WTC11 (cell line): ENCODE measurements around the gene SOX18. TPM values are rescaled to one million over a fixed set of nuclear protein-coding genes. Genes with fewer than 3 reads are reported as not detected.
A peak's percentile ranks its signal among the peaks of the same experiment; 100 is the strongest.

ENCODE experiments used
- ATAC-seq: fragments of 200-7000 bp; cut with Tn5 transposase; 2 replicates; pipeline ENCODE4 v1.10.0; 2021; ENCODE audit warnings: mild to moderate bottlenecking, moderate library complexity
- CTCF ChIA-PET: fragments of 300-600 bp; sonication (Branson Sonifier 250); formaldehyde crosslinking; loops from one replicate; lab custom pipeline; 2021; ENCODE audit warnings: antibody characterized with exemption; lab: Charles Lee
- POLR2A ChIA-PET: fragments of 350-600 bp; sonication (Branson Sonifier 250); formaldehyde crosslinking; loops from one replicate; lab custom pipeline; 2021; ENCODE audit warnings: antibody characterized with exemption; lab: Charles Lee
- DNase-seq: peaks from one replicate; pipeline ENCODE4 v3.0.0; 2021; ENCODE audit warnings: low spot score
- H3K27ac Mint-ChIP-seq: 2 replicates; pipeline ENCODE4 v1.8.0; 2021; ENCODE audit warnings: mixed read lengths
- H3K27me3 Mint-ChIP-seq: 2 replicates; pipeline ENCODE4 v1.8.0; 2021; ENCODE audit warnings: low read depth, mild to moderate bottlenecking, moderate library complexity, mixed read lengths
- H3K36me3 Mint-ChIP-seq: 2 replicates; pipeline ENCODE4 v1.8.0; 2021; ENCODE audit warnings: mixed read lengths
- H3K4me1 Mint-ChIP-seq: 2 replicates; pipeline ENCODE4 v1.8.0; 2022; ENCODE audit warnings: mixed read lengths
- H3K4me3 Mint-ChIP-seq: 2 replicates; pipeline ENCODE4 v1.8.0; 2021; ENCODE audit warnings: mild to moderate bottlenecking, moderate library complexity, mixed read lengths
- H3K9me3 Mint-ChIP-seq: 2 replicates; pipeline ENCODE4 v1.8.0; 2021; ENCODE audit warnings: mixed read lengths
- ATF1 ChIP-seq: sonication (generic); formaldehyde crosslinking; IDR thresholded peaks from 2 replicates; pipeline ENCODE4 v1.8.1; 2023; ENCODE audit warnings: mild to moderate bottlenecking, moderate library complexity, missing genetic modification reagents
- ETV6 ChIP-seq: sonication (generic); formaldehyde crosslinking; IDR thresholded peaks from 2 replicates; pipeline ENCODE4 v1.8.1; 2022; ENCODE audit warnings: mild to moderate bottlenecking, missing genetic modification reagents
- HMGA2 ChIP-seq: fragments of 250-450 bp; sonication (Bioruptor Pico); IDR thresholded peaks from 2 replicates; pipeline ENCODE4 v1.4.0; 2021; ENCODE audit warnings: mild to moderate bottlenecking, moderate library complexity
- ZNF396 ChIP-seq: fragments of 250-450 bp; sonication (Bioruptor Pico); IDR thresholded peaks from 2 replicates; pipeline ENCODE4 v1.8.0; 2021; ENCODE audit warnings: mild to moderate bottlenecking, moderate library complexity, borderline replicate concordance
- total RNA-seq: library from RNA; stranded (reverse); gene quantifications from 3 replicates; pipeline ENCODE4 v1.2.3, GENCODE V29; 2021
- TF ChIP-seq, protein P1 (sequence below): sonication (generic); formaldehyde crosslinking; IDR thresholded peaks from 2 replicates; pipeline ENCODE4 v1.8.1; 2023; ENCODE audit warnings: mild to moderate bottlenecking, missing genetic modification reagents
- TF ChIP-seq, protein P2 (sequence below): sonication (generic); formaldehyde crosslinking; conservative IDR thresholded peaks from 2 replicates; pipeline ENCODE4 v1.8.1; 2022; ENCODE audit warnings: mild to moderate bottlenecking, missing genetic modification reagents
- TF ChIP-seq, protein P3 (sequence below): fragments of 250-450 bp; sonication (Bioruptor Pico); IDR thresholded peaks from 2 replicates; pipeline ENCODE4 v1.9.0; 2021; ENCODE audit warnings: mild to moderate bottlenecking, borderline replicate concordance
- TF ChIP-seq, protein P4 (sequence below): fragments of 250-450 bp; sonication (Bioruptor Pico); IDR thresholded peaks from 2 replicates; pipeline ENCODE4 v2.1.2; 2022; ENCODE audit warnings: mild to moderate bottlenecking, moderate library complexity
- TF ChIP-seq, protein P5 (sequence below): fragments of 200-600 bp; IDR thresholded peaks from 2 replicates; pipeline ENCODE4 v1.8.0; 2022; ENCODE audit warnings: antibody characterized with exemption
- TF ChIP-seq, protein P6 (sequence below): sonication (generic); formaldehyde crosslinking; IDR thresholded peaks from 2 replicates; pipeline ENCODE4 v1.8.0; 2022; ENCODE audit warnings: missing genetic modification reagents
- TF ChIP-seq, protein P7 (sequence below): sonication (generic); formaldehyde crosslinking; IDR thresholded peaks from 2 replicates; pipeline ENCODE4 v1.8.1; 2023; ENCODE audit warnings: mild to moderate bottlenecking, moderate library complexity, missing genetic modification reagents
- TF ChIP-seq, protein P8 (sequence below): sonication (generic); formaldehyde crosslinking; IDR thresholded peaks from 2 replicates; pipeline ENCODE4 v1.8.1; 2022; ENCODE audit warnings: mild to moderate bottlenecking, missing genetic modification reagents, moderate library complexity, borderline replicate concordance

Gene SOX18
- total RNA-seq, 1 experiment from 2014 or later, result 0.81 TPM

DNA sequence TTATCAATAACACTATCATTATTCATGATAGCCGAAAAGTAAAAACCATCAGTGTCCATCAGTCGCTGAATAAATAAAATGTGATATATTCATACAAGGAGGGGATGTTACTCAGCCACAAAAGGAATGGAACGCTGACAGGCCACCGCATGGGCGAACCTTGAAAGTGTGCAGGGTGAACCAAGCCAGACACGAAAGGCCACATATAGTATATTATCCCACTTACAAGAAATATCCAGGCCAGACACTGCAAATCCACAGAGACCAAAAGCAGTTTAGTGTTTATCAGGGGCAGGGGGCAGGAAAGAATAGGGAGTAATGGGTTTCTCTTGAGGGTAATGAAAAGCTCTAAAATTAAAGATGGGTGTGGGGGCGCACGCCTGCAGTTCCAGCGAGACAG, 5.7 kb downstream of the SOX18 start (continued):
- TF ChIP-seq, protein P1, sequence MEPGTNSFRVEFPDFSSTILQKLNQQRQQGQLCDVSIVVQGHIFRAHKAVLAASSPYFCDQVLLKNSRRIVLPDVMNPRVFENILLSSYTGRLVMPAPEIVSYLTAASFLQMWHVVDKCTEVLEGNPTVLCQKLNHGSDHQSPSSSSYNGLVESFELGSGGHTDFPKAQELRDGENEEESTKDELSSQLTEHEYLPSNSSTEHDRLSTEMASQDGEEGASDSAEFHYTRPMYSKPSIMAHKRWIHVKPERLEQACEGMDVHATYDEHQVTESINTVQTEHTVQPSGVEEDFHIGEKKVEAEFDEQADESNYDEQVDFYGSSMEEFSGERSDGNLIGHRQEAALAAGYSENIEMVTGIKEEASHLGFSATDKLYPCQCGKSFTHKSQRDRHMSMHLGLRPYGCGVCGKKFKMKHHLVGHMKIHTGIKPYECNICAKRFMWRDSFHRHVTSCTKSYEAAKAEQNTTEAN (CRISPR knock-in tag), result no peak
- TF ChIP-seq, protein P2, sequence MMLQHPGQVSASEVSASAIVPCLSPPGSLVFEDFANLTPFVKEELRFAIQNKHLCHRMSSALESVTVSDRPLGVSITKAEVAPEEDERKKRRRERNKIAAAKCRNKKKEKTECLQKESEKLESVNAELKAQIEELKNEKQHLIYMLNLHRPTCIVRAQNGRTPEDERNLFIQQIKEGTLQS (CRISPR knock-in tag), result no peak
- TF ChIP-seq, protein P3, sequence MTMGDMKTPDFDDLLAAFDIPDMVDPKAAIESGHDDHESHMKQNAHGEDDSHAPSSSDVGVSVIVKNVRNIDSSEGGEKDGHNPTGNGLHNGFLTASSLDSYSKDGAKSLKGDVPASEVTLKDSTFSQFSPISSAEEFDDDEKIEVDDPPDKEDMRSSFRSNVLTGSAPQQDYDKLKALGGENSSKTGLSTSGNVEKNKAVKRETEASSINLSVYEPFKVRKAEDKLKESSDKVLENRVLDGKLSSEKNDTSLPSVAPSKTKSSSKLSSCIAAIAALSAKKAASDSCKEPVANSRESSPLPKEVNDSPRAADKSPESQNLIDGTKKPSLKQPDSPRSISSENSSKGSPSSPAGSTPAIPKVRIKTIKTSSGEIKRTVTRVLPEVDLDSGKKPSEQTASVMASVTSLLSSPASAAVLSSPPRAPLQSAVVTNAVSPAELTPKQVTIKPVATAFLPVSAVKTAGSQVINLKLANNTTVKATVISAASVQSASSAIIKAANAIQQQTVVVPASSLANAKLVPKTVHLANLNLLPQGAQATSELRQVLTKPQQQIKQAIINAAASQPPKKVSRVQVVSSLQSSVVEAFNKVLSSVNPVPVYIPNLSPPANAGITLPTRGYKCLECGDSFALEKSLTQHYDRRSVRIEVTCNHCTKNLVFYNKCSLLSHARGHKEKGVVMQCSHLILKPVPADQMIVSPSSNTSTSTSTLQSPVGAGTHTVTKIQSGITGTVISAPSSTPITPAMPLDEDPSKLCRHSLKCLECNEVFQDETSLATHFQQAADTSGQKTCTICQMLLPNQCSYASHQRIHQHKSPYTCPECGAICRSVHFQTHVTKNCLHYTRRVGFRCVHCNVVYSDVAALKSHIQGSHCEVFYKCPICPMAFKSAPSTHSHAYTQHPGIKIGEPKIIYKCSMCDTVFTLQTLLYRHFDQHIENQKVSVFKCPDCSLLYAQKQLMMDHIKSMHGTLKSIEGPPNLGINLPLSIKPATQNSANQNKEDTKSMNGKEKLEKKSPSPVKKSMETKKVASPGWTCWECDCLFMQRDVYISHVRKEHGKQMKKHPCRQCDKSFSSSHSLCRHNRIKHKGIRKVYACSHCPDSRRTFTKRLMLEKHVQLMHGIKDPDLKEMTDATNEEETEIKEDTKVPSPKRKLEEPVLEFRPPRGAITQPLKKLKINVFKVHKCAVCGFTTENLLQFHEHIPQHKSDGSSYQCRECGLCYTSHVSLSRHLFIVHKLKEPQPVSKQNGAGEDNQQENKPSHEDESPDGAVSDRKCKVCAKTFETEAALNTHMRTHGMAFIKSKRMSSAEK, result no peak
- TF ChIP-seq, protein P4, sequence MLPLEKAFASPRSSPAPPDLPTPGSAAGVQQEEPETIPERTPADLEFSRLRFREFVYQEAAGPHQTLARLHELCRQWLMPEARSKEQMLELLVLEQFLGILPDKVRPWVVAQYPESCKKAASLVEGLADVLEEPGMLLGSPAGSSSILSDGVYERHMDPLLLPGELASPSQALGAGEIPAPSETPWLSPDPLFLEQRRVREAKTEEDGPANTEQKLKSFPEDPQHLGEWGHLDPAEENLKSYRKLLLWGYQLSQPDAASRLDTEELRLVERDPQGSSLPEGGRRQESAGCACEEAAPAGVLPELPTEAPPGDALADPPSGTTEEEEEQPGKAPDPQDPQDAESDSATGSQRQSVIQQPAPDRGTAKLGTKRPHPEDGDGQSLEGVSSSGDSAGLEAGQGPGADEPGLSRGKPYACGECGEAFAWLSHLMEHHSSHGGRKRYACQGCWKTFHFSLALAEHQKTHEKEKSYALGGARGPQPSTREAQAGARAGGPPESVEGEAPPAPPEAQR, result no peak

DNA sequence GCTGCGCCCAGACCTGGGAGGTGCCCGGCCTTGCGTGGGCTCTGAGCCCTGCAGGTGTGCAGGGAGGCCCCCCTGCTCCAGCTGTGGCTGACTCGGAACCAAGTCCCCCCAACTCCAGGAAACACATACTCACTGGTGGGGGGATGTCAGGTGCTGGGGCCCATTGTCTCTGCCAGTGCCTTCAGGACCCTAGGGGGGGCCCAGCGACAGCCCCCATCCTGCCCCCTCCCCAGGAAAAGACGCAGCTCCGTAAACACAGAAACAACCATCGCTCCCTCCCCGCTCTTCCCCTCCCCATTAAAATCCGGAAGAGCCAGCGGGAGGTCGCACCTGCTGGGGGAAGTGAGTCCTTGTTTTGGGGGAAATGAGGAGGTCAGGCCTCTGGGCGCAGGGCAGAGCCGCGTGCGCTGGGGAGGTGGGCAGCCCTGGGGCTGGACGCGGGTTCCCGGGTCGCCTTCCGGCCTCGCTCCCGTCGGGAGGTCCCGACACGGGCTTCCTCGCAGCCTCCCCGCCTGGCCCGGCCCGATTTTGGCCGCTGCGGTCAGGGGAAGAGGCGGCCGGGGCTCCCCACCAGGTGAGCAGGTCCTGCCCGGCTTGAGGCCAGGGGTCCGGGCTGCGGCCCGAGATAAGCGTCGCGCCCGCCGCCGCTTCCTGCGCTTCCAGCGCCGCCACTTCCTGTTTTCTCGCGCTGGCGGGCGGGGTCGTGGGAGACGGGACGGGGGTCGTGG, 7.2 kb downstream of the SOX18 start:
- H3K4me3 Mint-ChIP-seq, result peak overlapping the region; percentile 62
- H3K27ac Mint-ChIP-seq, result no peak overlapping the region
- H3K36me3 Mint-ChIP-seq, result no peaks in the 10 kb centered on the region
- CTCF ChIA-PET, result interaction anchor here (0.7 to 5.0 kb wide), 3 partner anchors 11 to 62 kb away, joined by 3 to 53 read pairs (median 9); partner anchors contain the start of gene PRPF6
- H3K9me3 Mint-ChIP-seq, result no peaks in the 10 kb centered on the region
- no peak for DNase-seq
- no peak for ATAC-seq
- POLR2A ChIA-PET, result no interaction called here
- H3K4me1 Mint-ChIP-seq, result peaks cover 31% of the 10 kb centered on the region
- H3K27me3 Mint-ChIP-seq, result peaks cover 76% of the 10 kb centered on the region
- TF ChIP-seq, protein P5, sequence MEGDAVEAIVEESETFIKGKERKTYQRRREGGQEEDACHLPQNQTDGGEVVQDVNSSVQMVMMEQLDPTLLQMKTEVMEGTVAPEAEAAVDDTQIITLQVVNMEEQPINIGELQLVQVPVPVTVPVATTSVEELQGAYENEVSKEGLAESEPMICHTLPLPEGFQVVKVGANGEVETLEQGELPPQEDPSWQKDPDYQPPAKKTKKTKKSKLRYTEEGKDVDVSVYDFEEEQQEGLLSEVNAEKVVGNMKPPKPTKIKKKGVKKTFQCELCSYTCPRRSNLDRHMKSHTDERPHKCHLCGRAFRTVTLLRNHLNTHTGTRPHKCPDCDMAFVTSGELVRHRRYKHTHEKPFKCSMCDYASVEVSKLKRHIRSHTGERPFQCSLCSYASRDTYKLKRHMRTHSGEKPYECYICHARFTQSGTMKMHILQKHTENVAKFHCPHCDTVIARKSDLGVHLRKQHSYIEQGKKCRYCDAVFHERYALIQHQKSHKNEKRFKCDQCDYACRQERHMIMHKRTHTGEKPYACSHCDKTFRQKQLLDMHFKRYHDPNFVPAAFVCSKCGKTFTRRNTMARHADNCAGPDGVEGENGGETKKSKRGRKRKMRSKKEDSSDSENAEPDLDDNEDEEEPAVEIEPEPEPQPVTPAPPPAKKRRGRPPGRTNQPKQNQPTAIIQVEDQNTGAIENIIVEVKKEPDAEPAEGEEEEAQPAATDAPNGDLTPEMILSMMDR, result no peak
- TF ChIP-seq, protein P6, sequence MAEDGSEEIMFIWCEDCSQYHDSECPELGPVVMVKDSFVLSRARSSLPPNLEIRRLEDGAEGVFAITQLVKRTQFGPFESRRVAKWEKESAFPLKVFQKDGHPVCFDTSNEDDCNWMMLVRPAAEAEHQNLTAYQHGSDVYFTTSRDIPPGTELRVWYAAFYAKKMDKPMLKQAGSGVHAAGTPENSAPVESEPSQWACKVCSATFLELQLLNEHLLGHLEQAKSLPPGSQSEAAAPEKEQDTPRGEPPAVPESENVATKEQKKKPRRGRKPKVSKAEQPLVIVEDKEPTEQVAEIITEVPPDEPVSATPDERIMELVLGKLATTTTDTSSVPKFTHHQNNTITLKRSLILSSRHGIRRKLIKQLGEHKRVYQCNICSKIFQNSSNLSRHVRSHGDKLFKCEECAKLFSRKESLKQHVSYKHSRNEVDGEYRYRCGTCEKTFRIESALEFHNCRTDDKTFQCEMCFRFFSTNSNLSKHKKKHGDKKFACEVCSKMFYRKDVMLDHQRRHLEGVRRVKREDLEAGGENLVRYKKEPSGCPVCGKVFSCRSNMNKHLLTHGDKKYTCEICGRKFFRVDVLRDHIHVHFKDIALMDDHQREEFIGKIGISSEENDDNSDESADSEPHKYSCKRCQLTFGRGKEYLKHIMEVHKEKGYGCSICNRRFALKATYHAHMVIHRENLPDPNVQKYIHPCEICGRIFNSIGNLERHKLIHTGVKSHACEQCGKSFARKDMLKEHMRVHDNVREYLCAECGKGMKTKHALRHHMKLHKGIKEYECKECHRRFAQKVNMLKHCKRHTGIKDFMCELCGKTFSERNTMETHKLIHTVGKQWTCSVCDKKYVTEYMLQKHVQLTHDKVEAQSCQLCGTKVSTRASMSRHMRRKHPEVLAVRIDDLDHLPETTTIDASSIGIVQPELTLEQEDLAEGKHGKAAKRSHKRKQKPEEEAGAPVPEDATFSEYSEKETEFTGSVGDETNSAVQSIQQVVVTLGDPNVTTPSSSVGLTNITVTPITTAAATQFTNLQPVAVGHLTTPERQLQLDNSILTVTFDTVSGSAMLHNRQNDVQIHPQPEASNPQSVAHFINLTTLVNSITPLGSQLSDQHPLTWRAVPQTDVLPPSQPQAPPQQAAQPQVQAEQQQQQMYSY (CRISPR knock-in tag), result no peak
- TF ChIP-seq ATF1 (CRISPR knock-in tag) (no peak), HMGA2 (CRISPR knock-in tag) (no peak), ETV6 (CRISPR knock-in tag) (peak; percentile 72; the same call in 1 of the 2 replicates), ZNF396 (no peak)
- TF ChIP-seq, protein P7, sequence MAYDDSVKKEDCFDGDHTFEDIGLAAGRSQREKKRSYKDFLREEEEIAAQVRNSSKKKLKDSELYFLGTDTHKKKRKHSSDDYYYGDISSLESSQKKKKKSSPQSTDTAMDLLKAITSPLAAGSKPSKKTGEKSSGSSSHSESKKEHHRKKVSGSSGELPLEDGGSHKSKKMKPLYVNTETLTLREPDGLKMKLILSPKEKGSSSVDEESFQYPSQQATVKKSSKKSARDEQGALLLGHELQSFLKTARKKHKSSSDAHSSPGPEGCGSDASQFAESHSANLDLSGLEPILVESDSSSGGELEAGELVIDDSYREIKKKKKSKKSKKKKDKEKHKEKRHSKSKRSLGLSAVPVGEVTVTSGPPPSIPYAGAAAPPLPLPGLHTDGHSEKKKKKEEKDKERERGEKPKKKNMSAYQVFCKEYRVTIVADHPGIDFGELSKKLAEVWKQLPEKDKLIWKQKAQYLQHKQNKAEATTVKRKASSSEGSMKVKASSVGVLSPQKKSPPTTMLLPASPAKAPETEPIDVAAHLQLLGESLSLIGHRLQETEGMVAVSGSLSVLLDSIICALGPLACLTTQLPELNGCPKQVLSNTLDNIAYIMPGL (CRISPR knock-in tag), result 0 out of 2 replicates have a peak, but pooled peaks have one; percentile 17
- TF ChIP-seq, protein P3, result no peak
- TF ChIP-seq, protein P8, sequence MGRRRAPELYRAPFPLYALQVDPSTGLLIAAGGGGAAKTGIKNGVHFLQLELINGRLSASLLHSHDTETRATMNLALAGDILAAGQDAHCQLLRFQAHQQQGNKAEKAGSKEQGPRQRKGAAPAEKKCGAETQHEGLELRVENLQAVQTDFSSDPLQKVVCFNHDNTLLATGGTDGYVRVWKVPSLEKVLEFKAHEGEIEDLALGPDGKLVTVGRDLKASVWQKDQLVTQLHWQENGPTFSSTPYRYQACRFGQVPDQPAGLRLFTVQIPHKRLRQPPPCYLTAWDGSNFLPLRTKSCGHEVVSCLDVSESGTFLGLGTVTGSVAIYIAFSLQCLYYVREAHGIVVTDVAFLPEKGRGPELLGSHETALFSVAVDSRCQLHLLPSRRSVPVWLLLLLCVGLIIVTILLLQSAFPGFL, result no peak
